GM12878 (cell line): Measurements from ENCODE around the gene PCDHB12.

ENCODE experiments used
- CEBPB ChIP-seq, 2 experiments: fragments of 150-350 bp in 1 of 2; IDR thresholded peaks; 2 replicates each; pipeline ENCODE4 v1.6.1; 2012 to 2014; ENCODE audit warnings: low read depth in 2 of 2, low read length in 2 of 2, borderline replicate concordance in 1 of 2, inconsistent platforms in 1 of 2
- EZH2 ChIP-seq: IDR thresholded peaks from 2 replicates; pipeline ENCODE4 v1.6.1; 2012; ENCODE audit warnings: low read depth, mild to moderate bottlenecking, control low read depth, inconsistent platforms, low read length, borderline replicate concordance; ENCODE audit not compliant: control insufficient read depth
- FOXM1 ChIP-seq: IDR thresholded peaks from 2 replicates; pipeline ENCODE4 v1.6.1; 2012; ENCODE audit warnings: low read depth, mild to moderate bottlenecking, inconsistent platforms, low read length, moderate library complexity
- POLR2AphosphoS5 ChIP-seq: IDR thresholded peaks from 2 replicates; pipeline ENCODE4 v1.6.1; 2011; ENCODE audit warnings: mild to moderate bottlenecking, low read length, inconsistent platforms
- RCOR1 ChIP-seq: conservative IDR thresholded peaks from 2 replicates; pipeline ENCODE4 v1.6.1; 2012; ENCODE audit warnings: low read depth, low read length, improper control_type of control experiment
- TCF12 ChIP-seq: IDR thresholded peaks from 2 replicates; pipeline ENCODE4 v1.6.1; 2011; ENCODE audit warnings: low read depth, mild to moderate bottlenecking, low read length
- ZNF24 ChIP-seq: fragments of 450-650 bp; IDR thresholded peaks from 2 replicates; pipeline ENCODE4 v1.6.1; 2017; ENCODE audit warnings: antibody characterized with exemption, mild to moderate bottlenecking
- TF ChIP-seq, protein P1 (sequence below), 3 experiments: IDR thresholded peaks in 2 of 3; conservative IDR thresholded peaks in 1 of 3; 2 replicates each; pipeline ENCODE4 v1.5.1; 2011; ENCODE audit warnings: low read depth in 3 of 3, low read length in 3 of 3, mild to moderate bottlenecking in 3 of 3, control low read depth in 2 of 3, moderate library complexity in 2 of 3, inconsistent platforms in 1 of 3, mixed read lengths in 1 of 3; ENCODE audit not compliant: control insufficient read depth in 2 of 3, insufficient read depth in 1 of 3; ENCODE audit errors: extremely low read depth in 1 of 3
- TF ChIP-seq, protein P2 (sequence below): IDR thresholded peaks from 2 replicates; pipeline ENCODE4 v1.6.1; 2012; ENCODE audit warnings: low read depth, low read length, improper control_type of control experiment
- TF ChIP-seq, protein P3 (sequence below): IDR thresholded peaks from 2 replicates; pipeline ENCODE4 v1.6.1; 2011; ENCODE audit warnings: borderline replicate concordance, low read depth, mild to moderate bottlenecking, moderate library complexity, mixed read lengths, low read length; ENCODE audit not compliant: insufficient read depth; ENCODE audit errors: extremely low read length

DNA sequence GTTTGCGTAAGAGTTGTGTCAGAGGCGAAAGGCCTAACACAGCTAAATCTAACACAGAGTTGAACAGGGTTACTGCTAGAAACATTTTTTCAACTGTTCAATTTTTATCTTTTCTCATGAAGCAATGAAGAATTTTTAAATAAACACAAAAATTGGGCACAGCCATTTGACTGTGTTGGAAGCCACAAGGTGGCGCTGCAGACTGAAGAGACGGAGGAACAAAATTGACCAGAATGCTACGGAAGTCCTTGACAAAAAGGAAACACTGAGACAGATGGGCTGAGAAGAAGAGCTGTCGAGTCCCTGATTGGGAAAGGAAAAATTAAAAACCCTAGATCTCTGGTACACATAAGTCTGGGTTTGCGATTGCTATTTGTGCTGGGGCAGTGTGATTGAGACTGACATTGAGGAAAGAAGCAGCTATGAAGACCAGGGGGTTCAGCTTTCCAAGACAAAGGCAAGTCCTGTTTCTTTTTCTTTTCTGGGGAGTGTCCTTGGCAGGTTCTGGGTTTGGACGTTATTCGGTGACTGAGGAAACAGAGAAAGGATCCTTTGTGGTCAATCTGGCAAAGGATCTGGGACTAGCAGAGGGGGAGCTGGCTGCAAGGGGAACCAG, 21.5 kb upstream of the PCDHB12 start, which contains the start of gene PCDHB9:
- TF ChIP-seq EZH2 (no peak), ZNF24 (no peak), TCF12 (no peak), POLR2AphosphoS5 (no peak), RCOR1 (no peak), CEBPB (IDR thresholded peaks at IDR 0.05; ENCODE audit: borderline replicate concordance in 1 of 2, low read depth in 2 of 2, low read length in 2 of 2) (no peak), FOXM1 (no peak)
- TF ChIP-seq, protein P1, sequence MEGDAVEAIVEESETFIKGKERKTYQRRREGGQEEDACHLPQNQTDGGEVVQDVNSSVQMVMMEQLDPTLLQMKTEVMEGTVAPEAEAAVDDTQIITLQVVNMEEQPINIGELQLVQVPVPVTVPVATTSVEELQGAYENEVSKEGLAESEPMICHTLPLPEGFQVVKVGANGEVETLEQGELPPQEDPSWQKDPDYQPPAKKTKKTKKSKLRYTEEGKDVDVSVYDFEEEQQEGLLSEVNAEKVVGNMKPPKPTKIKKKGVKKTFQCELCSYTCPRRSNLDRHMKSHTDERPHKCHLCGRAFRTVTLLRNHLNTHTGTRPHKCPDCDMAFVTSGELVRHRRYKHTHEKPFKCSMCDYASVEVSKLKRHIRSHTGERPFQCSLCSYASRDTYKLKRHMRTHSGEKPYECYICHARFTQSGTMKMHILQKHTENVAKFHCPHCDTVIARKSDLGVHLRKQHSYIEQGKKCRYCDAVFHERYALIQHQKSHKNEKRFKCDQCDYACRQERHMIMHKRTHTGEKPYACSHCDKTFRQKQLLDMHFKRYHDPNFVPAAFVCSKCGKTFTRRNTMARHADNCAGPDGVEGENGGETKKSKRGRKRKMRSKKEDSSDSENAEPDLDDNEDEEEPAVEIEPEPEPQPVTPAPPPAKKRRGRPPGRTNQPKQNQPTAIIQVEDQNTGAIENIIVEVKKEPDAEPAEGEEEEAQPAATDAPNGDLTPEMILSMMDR (IDR thresholded peaks at IDR 0.05 in 2 of 3, conservative IDR thresholded peaks at IDR 0.05 in 1 of 3; ENCODE audit: control insufficient read depth in 2 of 3, extremely low read depth in 1 of 3, insufficient read depth in 1 of 3, low read depth in 3 of 3, low read length in 3 of 3): peak in 2 of 3 experiments; percentile 22 to 32; a peak in 2 of 6 replicates
- TF ChIP-seq, protein P2, sequence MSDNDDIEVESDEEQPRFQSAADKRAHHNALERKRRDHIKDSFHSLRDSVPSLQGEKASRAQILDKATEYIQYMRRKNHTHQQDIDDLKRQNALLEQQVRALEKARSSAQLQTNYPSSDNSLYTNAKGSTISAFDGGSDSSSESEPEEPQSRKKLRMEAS: no peak
- TF ChIP-seq, protein P3, sequence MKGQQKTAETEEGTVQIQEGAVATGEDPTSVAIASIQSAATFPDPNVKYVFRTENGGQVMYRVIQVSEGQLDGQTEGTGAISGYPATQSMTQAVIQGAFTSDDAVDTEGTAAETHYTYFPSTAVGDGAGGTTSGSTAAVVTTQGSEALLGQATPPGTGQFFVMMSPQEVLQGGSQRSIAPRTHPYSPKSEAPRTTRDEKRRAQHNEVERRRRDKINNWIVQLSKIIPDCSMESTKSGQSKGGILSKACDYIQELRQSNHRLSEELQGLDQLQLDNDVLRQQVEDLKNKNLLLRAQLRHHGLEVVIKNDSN: no peak
